EL (cell line): Measurements from ENCODE around the gene NECTIN4.
A peak's percentile ranks its signal among the peaks of the same experiment; 100 is the strongest.
"Not testable (repeated sequence)": the region's sequence is repeated elsewhere in the genome, so short reads cannot be mapped to it uniquely, and the experiment has no call there.

ENCODE experiments used
- DNase-seq: peaks from one replicate; pipeline ENCODE4 v3.0.0-alpha.2; 2016

The NECTIN4 gene

DNA sequence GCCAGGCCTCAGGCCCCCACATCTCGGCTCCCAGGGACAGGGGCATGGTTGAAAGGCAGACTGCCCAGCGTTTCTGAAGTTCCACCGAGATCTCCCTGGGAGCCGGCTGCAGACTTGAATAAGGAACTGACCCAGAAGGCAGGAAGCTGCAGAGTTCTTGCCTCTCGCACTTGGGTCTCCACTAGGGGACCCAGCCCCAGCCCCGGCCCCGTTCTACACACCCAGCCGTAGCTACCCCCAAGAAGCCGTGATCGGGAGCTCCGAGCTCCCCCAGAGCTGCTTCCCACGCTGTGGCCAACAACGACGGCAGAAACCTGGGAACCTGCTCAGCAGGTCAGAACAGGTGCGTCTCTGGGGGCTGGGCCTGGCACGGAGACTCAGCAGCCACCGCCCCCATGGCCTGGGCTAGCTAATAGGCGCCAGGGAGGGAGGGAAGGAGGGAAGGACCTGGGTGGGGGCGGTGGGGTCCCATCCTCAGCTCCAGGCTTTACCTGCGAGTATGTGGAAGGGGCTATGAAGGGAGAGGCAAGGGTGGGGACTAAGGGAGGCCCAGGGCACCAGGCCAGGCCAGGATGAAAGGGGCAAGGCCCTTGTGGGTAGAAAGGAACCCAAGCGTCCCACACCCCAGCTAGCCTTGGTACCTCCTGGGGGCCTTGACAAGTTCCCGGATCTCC, at the start of gene NECTIN4:
NECTIN4 (minus strand) TSS at position 308 of the 674 bp plus-strand sequence; CDS start at position 46, 262 bp downstream.
- DNase-seq: no peak

DNA sequence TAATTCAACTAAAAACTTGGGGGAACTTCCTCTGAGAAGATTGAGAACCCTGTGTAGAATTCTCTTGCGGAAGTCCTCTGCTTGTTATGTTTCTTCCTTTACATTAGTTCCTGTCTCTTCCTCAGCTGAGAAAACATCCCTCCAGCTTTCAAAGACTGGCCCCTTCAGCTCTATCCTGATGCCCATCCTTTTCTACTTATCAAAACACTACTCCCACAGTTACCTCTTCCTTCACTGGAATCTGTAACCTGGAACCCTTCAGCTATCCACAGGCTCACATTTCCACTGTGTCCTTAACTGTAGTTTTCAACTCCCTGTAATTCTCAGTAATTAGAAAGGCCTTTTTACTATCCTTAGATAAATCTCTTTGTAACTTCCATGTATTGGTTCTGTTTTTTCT, 49.1 kb upstream of the NECTIN4 start:
- no peak for DNase-seq

DNA sequence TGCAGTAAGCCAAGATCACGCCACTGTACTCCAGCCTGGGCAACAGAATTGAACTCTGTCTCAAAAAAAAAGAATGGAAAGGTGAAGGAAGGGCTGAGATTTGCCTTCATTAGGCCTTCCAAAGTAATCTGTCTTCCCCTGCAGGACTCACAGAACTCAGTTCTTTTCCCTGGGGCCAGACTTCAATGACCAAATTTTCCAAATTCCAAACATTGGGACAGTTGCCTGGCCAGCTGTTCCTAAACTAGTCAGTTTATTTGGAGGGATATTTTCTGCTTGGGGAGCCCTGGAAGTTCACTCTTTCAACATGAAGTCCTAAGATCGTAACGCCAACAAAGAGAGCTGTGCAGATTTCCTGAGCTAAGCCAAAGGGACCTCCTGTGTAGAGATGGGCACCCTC, 48.5 kb upstream of the NECTIN4 start:
- DNase-seq: no peak

DNA sequence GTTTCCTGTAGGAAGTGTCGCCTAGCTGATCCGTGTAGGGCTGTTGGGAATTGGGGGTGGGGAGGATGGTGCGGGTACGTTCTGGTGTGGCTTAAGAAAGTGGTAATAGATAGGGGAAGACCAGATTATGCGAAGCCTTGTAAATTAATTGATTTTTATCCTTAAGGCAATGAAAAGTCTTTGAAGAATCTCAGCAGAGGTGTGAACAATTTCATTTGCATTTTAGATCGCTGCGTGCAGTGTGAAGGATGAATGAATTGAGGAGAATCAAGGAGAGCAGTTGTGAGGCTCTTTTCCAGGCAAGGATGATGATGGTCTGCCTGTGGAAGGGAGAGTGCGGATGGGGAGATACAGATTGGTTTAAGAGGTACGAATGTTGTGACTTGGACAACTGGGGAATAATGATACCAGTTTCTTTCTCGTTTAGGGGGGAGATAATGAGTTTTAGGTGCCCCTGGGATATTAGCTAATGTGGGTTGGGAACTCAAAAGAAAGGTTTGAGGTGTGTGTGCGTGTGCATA, 43.9 kb upstream of the NECTIN4 start:
- peak; percentile 19 for DNase-seq

DNA sequence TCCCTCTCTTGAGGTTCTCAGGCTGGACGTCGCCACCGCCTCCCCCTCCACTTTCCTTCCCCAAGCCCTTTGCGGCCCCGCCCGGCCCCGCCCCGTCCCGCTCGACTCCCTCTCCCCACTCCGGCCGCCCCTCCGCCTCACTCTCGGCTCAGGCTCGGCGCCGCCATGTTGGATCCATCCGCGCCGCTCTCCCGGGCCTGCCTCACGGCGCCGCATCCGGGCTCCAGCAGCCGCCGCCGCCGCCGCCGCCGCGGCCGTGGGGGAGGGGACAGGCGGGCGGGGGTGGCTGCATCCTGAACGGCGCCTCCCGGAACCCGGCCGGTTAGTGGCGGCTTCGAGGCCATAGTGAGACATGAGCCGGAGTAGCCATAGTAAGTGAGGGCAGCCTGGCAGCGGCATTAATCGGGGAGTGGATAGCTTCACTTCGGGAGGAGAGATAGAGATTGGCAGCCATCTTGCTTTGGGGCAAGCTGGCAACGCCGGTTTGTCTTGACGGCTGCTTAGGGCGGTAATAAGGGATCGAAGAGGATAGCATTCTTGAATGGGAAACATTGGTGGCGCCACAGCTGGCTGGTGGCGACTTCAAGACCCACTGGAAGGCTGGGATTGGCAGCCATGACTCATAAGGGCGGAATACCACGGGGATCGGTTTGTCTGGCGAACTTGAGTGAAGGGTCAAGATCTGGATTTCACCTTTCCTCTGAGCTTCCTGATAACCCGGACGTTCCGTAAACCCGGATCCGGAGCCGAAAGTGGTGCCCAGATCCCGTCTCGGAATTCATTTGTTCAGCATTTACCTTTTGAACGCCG, 43.3 kb upstream of the NECTIN4 start, which contains the start of gene DEDD:
DEDD (minus strand) TSS at position 258 of the 810 bp plus-strand sequence. CDS start 8,205 bp downstream, outside the sequence.
- peak; percentile 98 for DNase-seq

DNA sequence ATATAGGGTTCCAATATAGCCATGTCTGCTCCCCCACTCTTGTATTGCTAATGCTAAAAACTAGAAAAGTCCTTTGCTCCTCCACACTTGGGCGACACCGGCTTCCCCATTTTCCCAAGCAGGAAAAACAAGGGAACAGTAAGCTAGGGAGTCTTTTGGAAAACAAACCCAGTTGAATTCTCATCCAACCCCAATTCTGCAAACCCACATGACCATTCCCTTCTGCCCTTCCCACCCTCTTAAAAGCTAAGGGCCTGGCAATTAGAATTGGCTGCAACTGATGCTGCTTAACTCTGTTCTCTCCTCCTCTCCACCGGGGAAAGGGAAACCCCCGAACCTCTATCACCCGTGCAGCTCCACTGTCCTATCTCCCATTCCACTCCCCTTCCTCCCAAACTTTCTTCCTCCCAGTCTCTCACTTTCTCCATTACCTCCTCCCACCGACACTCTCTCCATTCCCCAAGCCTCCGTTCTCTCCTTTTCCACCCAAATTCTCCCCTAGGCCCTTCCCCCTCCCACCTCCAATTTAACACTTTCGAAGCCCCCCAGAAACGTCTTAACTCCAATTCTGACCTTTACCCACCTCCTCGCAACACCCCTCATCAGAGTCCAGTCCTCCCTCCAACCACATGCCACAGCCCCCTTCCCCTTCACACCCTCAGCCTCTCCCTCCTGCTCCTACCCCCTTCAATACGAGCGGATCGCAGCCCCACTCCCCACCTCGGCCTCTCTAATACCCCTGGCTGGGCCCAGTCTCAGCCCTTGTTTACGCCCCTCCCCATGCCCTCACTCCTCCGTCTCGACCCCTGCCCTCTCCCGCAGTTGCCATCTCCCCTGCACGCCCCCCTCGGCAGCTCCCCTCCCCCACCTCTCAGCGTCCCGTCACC, 42.4 kb upstream of the NECTIN4 start:
- peak; percentile 37 for DNase-seq

DNA sequence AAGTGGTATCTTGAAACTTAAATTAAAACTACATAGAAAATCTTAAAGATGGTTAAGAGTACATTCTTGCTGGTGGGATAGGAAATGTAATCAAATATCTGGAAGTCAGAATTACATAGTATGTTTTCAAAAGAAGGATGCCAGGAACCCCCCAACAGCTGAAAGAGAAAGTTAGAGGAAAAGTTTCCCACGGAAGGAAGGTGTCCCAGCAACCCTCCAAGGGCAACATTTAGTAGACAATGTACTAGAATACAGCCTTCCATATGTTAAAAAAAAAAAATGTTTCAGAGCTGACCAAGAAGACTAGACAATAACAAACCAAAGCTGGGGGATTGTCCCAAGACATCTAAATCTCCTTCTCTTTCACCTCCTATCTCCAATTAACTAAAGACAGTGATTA, 40.9 kb upstream of the NECTIN4 start:
- DNase-seq: no peak

DNA sequence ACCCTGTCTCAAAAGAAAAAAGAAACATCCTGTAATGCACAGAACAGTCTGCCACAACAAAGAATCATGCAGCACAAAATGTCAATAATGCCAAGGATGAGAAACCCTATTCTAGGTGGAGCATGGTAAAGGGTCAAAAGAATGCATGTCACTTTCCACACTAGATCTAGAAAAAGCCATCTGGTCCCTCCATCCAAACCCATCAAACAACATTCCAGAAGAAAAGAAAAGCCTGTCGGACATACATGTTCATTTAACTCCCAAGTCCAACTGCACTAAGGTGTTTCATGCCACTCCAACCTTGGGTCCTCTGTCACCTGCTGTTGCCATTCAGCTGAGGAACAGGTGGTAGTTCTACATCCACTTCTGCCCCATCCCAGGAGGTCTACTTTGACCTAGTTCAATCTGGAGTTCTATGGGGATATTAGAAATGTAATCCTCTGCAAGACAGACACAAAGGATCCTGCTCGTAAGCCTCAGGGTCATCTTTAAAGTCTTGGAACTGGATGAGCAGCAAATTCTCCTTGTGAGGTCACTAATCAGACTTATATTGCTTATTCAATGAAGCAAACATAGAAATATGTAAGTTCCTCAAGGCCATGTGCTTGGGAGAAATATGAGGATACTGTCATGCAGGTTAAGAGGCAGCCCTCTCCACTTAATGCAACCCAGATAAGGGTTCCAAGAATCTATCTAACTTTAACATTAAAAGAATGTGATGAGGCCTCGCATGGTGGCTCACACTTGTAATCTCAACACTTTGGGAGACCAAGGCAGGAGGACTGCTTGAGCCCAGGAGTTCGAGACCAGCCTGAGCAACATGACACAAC, 39.4 kb upstream of the NECTIN4 start:
- no peak for DNase-seq

DNA sequence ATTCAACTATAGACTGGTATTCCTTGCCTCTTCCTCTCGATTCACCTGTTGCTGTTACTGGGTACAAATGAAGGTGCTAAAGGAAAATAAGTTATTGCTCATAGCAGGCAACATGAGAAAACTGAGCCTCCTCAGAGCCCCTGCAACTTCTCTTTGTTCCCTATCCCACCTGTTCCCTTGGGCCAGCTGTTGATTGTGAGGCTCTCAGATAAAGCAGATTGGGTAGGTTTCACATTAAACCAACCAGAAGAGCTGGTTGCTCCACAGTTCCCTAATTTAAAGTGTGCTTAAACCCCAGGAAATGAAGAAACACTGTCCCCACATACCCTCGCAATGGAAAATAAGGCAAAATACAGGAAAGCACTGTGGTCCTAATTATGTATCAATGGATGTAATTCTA, 38.3 kb upstream of the NECTIN4 start:
- no peak for DNase-seq

DNA sequence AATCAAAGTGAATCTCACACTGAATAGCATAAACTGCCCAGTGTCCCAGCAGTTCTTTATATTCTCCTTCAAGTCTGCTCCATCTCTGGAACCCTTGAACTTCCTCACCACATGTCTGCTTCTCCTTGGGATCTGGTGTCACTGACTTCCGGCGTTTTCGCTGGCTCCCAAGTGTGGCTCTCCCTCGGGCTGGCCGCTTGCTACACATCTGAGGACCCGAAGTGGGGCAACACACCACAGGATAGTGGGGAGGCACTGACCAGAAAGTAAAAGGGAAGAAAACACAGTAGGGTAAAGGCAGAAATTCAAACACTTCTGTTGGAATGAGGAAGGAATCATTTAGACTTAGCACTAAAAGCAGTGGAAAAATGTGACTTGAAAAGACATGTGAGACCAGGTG, 33.6 kb upstream of the NECTIN4 start:
- no peak for DNase-seq

DNA sequence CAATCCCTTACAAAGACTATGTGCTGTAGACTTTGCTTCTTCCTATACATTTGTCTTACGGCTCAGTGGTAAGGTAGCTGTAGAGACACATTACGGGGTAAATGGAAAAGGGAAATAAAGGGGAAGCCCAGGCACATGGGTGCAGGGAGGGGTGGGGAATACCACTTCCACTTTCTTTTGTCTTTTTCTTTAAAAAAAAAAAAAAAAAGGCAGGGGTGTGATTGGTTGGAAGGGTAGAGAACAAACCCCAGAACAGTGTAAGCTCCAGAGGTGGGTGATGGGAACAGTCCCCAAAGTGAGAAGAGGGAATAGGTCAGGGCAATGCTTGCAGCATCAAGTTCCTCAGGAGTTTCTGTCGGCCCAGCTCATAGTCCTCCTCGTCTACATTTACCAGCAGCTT, 32.5 kb upstream of the NECTIN4 start:
- no peak for DNase-seq

DNA sequence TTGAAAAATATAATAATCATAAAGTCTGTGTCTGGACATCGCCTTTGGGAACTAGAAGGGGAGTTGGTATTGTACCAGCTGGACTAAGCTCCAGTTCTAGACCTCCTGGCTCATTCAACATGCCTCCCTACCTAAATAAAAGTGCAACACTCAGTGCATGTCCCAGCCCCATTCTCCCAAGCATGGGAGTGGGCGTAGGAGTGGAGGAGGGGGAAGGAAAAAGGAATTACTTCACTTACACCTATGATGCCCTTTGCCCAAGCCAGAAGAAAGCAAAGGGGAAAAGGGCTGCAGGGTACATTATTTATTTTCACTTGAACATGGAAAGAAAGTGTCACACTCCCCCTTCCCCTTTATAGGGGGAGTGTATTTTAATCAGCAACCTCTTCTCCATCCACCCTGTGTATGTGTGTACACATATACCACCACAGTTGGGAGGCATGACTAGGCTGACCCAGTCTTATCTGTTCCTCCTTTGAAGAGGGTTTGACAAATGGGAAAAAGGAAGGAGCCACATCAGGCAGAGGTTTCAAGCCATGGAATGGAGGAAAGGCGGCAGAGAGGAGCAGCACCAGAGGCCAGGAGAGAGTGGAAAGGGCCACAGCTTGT, 31.8 kb upstream of the NECTIN4 start:
- no peak for DNase-seq

DNA sequence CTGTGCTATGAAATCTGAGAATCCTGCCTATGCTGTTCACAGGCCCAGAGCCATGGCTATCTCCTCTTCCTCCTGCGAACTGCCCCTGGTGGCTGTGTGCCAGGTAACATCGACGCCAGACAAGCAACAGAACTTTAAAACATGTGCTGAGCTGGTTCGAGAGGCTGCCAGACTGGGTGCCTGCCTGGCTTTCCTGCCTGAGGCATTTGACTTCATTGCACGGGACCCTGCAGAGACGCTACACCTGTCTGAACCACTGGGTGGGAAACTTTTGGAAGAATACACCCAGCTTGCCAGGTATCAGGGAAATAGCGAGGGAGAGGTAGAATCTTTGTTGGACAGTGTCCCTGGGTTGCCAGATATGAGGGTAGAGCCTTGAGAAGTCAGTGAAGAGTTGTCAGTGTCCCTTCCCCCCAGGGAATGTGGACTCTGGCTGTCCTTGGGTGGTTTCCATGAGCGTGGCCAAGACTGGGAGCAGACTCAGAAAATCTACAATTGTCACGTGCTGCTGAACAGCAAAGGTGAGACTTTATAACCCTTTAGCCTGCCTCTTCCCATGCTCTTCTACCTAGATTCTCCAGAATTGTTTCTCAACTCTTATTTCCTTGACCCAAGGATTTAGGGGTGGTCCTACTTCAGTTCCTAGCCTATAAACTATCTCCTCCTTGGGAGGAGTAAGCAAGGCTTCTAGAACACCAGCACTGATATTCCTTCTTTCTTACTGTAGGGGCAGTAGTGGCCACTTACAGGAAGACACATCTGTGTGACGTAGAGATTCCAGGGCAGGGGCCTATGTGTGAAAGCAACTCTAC, 29.9 kb upstream of the NECTIN4 start:
- peak; percentile 59 for DNase-seq

DNA sequence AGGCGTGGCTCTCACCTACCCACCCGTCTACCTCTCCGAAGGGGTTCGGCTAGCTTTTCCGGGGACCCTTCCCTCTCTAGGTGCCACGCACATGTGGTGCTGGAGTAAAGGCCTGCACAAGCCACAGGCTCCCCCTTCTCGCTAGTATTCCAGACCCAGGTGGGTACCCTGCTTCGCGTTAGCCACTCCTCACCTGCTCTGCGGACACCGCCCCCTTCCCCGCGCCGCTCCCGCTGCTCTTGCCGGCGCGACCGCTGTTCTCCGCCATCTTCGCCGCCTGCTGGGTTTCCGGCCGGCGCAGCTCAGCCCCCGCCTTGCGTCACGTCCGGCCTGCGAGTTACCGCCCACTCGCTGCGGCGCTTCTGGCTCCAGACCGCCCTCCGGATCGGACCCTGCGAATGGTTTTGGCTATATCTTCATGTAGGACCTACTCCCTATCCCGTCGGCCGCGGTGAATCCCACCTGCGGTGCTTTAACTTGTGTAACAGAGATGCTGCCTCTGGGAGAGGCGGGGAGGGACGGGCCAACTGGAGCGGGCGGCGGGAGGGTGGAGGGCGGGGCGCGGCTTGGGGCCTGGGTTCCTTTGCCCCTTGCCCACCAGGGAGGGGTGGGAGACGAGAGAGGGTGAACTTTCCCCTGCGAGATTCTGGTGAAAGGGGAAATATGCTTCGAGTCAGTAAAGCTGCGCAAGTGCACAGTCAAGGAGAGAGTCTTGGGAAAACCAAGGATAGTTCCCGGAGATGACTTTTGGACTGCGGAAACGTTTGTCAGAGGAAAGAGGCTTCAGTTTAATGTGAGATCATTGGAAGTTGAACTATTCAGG, 28.6 kb upstream of the NECTIN4 start, which contains the start of the genes NIT1 and PFDN2:
NIT1 (plus strand) TSS at position 347 of the 823 bp plus-strand sequence; CDS start at position 419, 72 bp downstream.
PFDN2 (minus strand) TSS at position 279 of the 823 bp plus-strand sequence; CDS start at position 268, 11 bp downstream.
- peak; percentile 86 for DNase-seq

DNA sequence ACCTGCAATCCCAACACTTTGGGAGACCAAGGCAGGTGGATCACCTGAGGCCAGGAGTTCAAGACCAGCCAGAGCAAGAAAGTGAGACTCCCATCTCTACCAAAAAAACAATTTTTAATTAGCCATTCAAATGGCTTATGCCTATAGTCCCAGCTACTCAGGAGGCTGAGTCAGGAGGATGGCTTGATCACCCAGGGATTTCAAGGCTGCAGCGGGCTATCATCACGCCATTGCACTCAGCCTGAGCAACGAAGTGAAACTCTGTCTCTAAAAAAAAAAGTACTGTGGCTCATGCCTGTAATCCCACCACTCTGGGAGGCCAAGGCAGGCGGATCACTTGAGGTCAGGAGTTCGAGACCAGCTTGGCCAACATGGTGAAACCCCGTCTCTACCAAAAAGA, 26.6 kb upstream of the NECTIN4 start:
- not testable (repeated sequence) for DNase-seq

DNA sequence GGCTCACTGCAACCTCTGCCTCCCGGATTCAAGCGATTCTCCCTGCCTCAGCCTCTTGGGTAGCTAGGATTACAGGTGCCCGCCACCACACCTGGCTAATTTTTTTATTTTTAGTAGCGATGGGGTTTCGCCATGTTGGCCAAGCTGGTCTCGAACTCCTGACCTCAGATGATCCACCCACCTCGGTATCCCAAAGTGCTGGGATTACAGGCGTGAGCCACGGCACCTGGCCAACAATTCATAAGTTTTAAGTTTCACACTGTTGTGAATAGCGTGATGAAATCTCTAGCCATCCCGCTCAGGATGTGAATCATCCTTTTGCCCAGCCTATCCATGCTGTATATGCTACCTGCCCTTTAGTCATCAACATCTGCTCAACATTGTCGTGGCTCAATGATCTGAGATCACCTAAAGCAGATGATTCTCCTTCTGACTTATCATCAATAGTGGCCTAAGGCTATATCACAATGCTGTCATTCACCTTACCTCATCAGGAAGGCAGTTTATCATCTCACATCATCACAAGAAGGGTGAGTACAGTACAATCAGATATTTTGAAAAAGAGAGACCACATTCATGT, 25.9 kb upstream of the NECTIN4 start:
- peak; percentile 92 for DNase-seq

DNA sequence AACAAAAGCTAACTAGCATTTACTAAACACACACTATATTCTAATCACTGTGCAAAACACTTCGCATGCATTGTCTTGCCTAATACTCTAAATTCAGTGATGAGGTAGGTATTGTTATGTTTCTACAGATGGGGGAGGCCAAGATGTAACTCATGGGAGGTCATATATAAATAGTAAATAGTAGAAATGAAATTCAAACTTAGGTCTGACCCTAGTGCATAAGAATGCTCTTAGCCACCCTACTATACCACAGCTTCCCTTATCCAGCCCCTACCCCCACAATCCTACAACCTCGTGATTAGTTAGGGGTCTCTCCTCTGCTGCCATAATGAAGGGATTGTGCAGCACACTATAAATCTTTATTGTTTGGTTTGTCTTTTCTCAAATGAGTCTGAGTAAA, 25.2 kb upstream of the NECTIN4 start:
- no peak for DNase-seq

DNA sequence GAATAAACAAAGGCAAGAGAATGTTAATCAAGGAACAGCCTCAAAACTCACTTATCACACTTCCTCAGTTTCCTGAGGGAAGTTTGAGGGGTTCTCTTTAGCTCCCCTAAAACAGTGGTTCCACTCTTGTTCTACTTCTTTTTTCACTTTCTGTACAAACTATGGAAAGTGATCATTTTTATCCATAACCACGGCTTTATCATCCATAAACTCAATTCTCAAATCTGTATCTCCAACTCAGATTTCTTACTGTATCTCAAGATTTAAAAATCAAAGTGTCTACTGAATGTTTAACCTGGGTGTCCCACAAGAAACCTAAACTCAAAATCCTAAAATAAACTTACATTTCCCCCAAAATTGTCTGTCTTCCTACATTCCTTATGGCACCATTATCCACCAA, 24.6 kb upstream of the NECTIN4 start:
- no peak for DNase-seq

DNA sequence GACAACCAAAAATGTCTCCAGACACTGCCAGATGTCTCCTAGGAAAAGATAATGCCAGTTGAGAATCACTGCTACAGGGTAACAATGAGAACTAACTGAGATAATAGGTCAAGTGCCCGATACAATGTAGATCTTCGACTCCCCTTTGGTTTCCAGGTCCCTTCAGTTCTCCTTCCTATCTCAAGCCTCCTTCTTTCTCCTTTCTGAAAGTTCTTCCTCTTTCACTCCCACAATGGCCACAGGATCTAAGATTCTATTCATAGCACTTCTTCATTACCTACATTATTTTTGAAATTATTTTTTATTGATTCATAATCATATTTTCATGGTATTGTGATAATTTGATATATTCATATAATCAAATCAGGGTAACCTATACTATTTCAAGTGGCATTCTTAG, 22.2 kb upstream of the NECTIN4 start:
- no peak for DNase-seq
